Measurements from ENCODE around the gene UBASH3B.

Gene UBASH3B

DNA sequence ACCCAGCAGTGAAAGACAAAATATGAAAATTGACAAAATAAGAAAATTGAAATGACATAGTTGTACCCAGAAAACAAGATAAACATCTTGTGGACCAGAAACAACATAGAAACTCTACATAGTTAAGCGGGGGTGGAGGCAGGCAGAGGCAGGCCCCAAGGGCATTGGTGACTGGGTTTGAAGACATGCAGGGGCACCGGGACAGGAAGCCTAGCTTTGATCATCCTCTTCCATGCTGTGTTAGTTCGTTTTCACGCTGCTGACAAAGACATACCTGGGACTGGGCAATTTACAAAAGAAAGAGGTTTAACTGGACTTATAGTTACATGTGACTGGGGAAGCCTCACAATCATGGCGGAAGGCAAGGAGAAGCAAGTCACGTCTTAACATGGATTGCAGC lies 149.3 kb downstream of the UBASH3B start:
- TF ChIP-seq, protein P1, sequence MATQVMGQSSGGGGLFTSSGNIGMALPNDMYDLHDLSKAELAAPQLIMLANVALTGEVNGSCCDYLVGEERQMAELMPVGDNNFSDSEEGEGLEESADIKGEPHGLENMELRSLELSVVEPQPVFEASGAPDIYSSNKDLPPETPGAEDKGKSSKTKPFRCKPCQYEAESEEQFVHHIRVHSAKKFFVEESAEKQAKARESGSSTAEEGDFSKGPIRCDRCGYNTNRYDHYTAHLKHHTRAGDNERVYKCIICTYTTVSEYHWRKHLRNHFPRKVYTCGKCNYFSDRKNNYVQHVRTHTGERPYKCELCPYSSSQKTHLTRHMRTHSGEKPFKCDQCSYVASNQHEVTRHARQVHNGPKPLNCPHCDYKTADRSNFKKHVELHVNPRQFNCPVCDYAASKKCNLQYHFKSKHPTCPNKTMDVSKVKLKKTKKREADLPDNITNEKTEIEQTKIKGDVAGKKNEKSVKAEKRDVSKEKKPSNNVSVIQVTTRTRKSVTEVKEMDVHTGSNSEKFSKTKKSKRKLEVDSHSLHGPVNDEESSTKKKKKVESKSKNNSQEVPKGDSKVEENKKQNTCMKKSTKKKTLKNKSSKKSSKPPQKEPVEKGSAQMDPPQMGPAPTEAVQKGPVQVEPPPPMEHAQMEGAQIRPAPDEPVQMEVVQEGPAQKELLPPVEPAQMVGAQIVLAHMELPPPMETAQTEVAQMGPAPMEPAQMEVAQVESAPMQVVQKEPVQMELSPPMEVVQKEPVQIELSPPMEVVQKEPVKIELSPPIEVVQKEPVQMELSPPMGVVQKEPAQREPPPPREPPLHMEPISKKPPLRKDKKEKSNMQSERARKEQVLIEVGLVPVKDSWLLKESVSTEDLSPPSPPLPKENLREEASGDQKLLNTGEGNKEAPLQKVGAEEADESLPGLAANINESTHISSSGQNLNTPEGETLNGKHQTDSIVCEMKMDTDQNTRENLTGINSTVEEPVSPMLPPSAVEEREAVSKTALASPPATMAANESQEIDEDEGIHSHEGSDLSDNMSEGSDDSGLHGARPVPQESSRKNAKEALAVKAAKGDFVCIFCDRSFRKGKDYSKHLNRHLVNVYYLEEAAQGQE (IDR thresholded peaks at IDR 0.05; ENCODE audit: insufficient read depth in 1 of 2, low read depth in 2 of 2, low read length in 2 of 2), result no peak
- TF ChIP-seq TAF1 (IDR thresholded peaks at IDR 0.05; ENCODE audit: borderline replicate concordance, insufficient read depth, low read length), result no peak
- no peak for TF ChIP-seq FOXP2 (optimal IDR thresholded peaks at IDR 0.05; ENCODE audit: borderline replicate concordance, extremely low read depth, extremely low read length, insufficient read depth)
- TF ChIP-seq SIN3A (IDR thresholded peaks at IDR 0.05; ENCODE audit: borderline replicate concordance, insufficient read depth, low read length), result no peak
- TF ChIP-seq POLR2AphosphoS5 (IDR thresholded peaks at IDR 0.05; ENCODE audit: low read depth, low read length), result no peak

DNA sequence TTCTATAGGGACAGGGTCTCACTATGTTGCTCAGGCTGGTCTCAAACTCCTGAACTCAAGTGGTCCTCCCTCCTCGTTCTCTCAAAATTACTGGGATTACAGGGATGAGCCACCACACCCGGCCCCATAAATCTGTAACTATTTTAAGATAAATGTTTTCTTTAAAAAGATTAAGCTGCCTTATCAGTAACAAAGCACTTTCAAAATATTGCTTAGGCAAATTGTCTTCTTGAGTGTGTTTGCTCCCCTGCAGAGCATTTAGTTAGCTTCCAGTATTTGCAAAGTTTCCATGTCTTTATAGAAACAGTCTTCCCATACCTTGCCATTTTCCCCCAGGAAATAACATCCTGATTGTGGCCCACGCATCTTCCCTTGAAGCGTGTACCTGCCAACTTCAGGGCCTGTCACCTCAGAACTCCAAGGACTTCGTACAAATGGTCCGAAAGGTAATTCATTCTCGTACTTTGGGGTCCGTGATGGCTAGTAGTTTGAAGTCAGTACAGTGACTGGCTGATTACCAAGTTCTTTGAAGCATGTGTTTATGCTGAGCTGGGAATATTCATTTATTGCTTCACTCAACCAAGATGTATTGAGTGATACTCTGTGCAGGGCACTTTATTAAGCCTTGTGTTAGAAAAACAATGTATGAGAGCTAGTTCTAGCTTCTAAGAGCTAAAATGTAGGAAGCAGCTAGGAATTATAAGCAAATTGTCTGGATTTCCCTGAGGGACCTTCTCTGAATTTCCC lies 152.4 kb downstream of the UBASH3B start:
- TF ChIP-seq FOXP2 (optimal IDR thresholded peaks at IDR 0.05; ENCODE audit: borderline replicate concordance, extremely low read depth, extremely low read length, insufficient read depth), result no peak
- no peak for TF ChIP-seq TAF1 (IDR thresholded peaks at IDR 0.05; ENCODE audit: borderline replicate concordance, insufficient read depth, low read length)
- TF ChIP-seq POLR2AphosphoS5 (IDR thresholded peaks at IDR 0.05; ENCODE audit: low read depth, low read length), result no peak
- TF ChIP-seq SIN3A (IDR thresholded peaks at IDR 0.05; ENCODE audit: borderline replicate concordance, insufficient read depth, low read length), result no peak
- TF ChIP-seq, protein P1 (IDR thresholded peaks at IDR 0.05; ENCODE audit: insufficient read depth in 1 of 2, low read depth in 2 of 2, low read length in 2 of 2), result no peak

DNA sequence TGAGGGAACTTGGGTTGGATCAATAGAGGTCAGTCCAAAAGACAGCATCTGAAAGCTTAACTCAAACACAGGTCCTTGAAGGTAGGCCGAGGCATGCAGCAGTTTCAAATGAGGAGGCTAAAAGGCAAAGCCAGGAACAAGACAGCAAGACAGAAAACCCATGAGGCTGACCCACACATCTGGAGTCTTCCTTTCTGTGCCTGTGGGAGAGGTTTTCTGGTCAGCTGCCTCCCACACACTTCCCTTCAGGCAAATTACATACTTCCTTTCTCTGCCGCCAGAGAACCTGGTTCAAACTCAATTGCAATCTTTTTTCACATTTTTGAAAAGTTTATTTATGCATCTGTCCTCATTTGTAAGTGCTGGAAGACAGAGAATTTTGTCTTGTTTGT lies 153.0 kb downstream of the UBASH3B start:
- TF ChIP-seq, protein P1 (IDR thresholded peaks at IDR 0.05; ENCODE audit: insufficient read depth in 1 of 2, low read depth in 2 of 2, low read length in 2 of 2), result peak in 1 of 2 experiments; percentile 70; a peak in 2 of 4 replicates
- TF ChIP-seq POLR2AphosphoS5 (IDR thresholded peaks at IDR 0.05; ENCODE audit: low read depth, low read length), result no peak; the same call in 1 of the 2 replicates
- TF ChIP-seq FOXP2 (optimal IDR thresholded peaks at IDR 0.05; ENCODE audit: borderline replicate concordance, extremely low read depth, extremely low read length, insufficient read depth), result no peak
- peak; percentile 60; the same call in 1 of the 2 replicates for TF ChIP-seq SIN3A (IDR thresholded peaks at IDR 0.05; ENCODE audit: borderline replicate concordance, insufficient read depth, low read length)
- peak; percentile 51; the same call in 1 of the 2 replicates for TF ChIP-seq TAF1 (IDR thresholded peaks at IDR 0.05; ENCODE audit: borderline replicate concordance, insufficient read depth, low read length)

DNA sequence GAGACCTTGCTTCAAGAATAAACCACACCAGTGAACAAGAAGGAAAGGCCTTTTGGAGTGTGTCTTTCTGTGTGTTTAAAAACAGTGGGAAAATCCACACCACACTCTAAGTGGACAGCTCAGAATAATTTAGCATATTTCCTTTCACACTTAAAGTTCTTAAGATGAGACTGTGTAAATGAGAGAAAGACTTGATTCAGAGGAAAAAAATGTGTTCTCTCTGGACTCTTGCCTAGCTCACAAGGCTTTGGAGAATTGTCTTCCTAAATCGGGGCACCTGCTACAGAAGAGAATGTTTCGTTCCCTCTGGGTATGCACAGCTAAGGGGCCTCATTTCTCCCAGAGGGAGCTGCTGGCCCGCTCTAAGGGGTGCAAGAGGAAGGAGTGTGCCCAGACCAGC lies 154.3 kb downstream of the UBASH3B start:
- TF ChIP-seq FOXP2 (optimal IDR thresholded peaks at IDR 0.05; ENCODE audit: borderline replicate concordance, extremely low read depth, extremely low read length, insufficient read depth) (no peak), SIN3A (IDR thresholded peaks at IDR 0.05; ENCODE audit: borderline replicate concordance, insufficient read depth, low read length) (no peak), TAF1 (IDR thresholded peaks at IDR 0.05; ENCODE audit: borderline replicate concordance, insufficient read depth, low read length) (no peak), POLR2AphosphoS5 (IDR thresholded peaks at IDR 0.05; ENCODE audit: low read depth, low read length) (no peak)
- TF ChIP-seq, protein P1 (IDR thresholded peaks at IDR 0.05; ENCODE audit: insufficient read depth in 1 of 2, low read depth in 2 of 2, low read length in 2 of 2), result no peak

Data from PFSK-1 (cell line).